GM12874 (cell line): ENCODE results near the gene GRPEL1.
A peak's percentile ranks its signal among the peaks of the same experiment; 100 is the strongest.

ENCODE experiments used
- CTCF ChIP-seq: IDR thresholded peaks from 2 replicates; pipeline ENCODE4 v1.5.1; 2011; ENCODE audit warnings: low read depth, mild to moderate bottlenecking, control low read depth, low read length, moderate library complexity; ENCODE audit not compliant: insufficient read depth

Gene GRPEL1

GRCh38 chr4:7044137-7044930 is 23.5 kb downstream of the GRPEL1 start:
- TF ChIP-seq CTCF: no peak

GRCh38 chr4:7043284-7044136 is 24.4 kb downstream of the GRPEL1 start, which contains the start of gene TADA2B:
TSS of gene TADA2B (plus strand) at chr4:7043372. CDS start at chr4:7043580, 208 bp downstream.
- peak; percentile 57; the same call in 1 of the 2 replicates for TF ChIP-seq CTCF

- TF ChIP-seq CTCF: no peak; the same call in 1 of the 2 replicates
These were observed 25.2 kb downstream of the GRPEL1 start for GRCh38 chr4:7042503-7043283.

GRCh38 chr4:7041801-7042502 is 25.9 kb downstream of the GRPEL1 start:
- no peak for TF ChIP-seq CTCF

GRCh38 chr4:7041246-7041645 is 26.6 kb downstream of the GRPEL1 start:
- TF ChIP-seq CTCF: no peak

- TF ChIP-seq CTCF: no peak
These were observed 27.1 kb downstream of the GRPEL1 start for GRCh38 chr4:7040765-7041164.
